SK-N-MC (cell line): Measurements from ENCODE around the gene ANKRD52.
"Not testable (repeated sequence)": the region's sequence is repeated elsewhere in the genome, so short reads cannot be mapped to it uniquely, and the experiment has no call there.

ENCODE experiments used
- EZH2 ChIP-seq: fragments of 200-600 bp; sonication (generic); IDR thresholded peaks from one replicate; pipeline ENCODE4 v1.6.1; 2017; ENCODE audit warnings: antibody characterized with exemption
- POLR2AphosphoS5 ChIP-seq: IDR thresholded peaks from 2 replicates; pipeline ENCODE4 v1.6.1; 2012; ENCODE audit warnings: mild to moderate bottlenecking, low read depth, low read length, borderline replicate concordance

GRCh38 chr12:56262955-56263354, 4.8 kb upstream of the ANKRD52 start:
- TF ChIP-seq POLR2AphosphoS5, EZH2: not testable (repeated sequence)
